ENCODE data around the gene MLYCD. TPM values are rescaled to one million over a fixed set of nuclear protein-coding genes. Genes with fewer than 3 reads are reported as not detected.

Gene MLYCD
- total and polyA plus RNA-seq, 2 donors (not counting 1 experiment from before 2014, with no cell fraction given): 2.3 to 17.1 TPM

DNA sequence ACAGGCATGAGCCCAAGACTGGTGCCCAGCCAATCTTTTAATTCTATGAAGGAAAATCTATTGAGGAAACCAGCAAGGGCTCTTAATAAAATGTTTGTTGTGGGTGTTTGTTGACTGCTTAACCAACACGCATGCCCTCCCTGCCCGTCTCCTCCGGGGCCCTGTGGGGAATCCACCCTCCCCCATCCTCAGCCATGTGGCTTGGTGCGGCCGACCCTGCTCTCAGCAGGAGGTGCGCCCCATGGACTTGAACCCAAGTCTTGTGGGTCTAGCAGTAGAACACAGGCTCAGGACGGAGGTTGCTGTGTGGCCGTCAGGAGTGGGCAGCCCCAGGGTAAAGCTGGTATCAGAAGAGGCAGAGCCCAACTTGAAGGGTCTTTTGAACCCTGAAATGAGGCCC lies 45.1 kb upstream of the MLYCD start:
- no peak for DNase-seq
- Histone ChIP-seq H3K27ac (ENCODE audit: low read length in 2 of 2) (no peak overlapping the region), H3K4me2 (replicated peaks; ENCODE audit: low read depth, low read length, poor library complexity, severe bottlenecking) (no peak overlapping the region), H3K9me3 (ENCODE audit: control extremely low read depth in 1 of 3, control insufficient read depth in 2 of 3, insufficient read depth in 1 of 3, low read length in 2 of 3) (peaks cover 0 to 2% (median 0%) of the 10 kb centered on the region in 3 donors), H4K20me1 (ENCODE audit: control insufficient read depth, insufficient read depth, low read length, poor library complexity, severe bottlenecking) (no peaks in the 10 kb centered on the region), H3K9ac (ENCODE audit: low read length) (no peak overlapping the region), H3K4me3 (ENCODE audit: control extremely low read depth in 1 of 5, extremely low read depth in 1 of 5, insufficient read depth in 1 of 5, low read depth in 2 of 5, low read length in 4 of 5) (no peak overlapping the region), H3K36me3 (replicated peaks in 1 of 2; ENCODE audit: control extremely low read depth in 1 of 2, control insufficient read depth in 1 of 2, extremely low read depth in 1 of 2, insufficient read depth in 2 of 2, low read length in 1 of 2) (no peaks in the 10 kb centered on the region), H2AFZ (ENCODE audit: insufficient read depth, low read depth, low read length, poor library complexity, severe bottlenecking) (no peak overlapping the region), H3K79me2 (ENCODE audit: control insufficient read depth, insufficient read depth, low read length) (no peaks in the 10 kb centered on the region), H3K4me1 (ENCODE audit: control insufficient read depth in 2 of 2, insufficient read depth in 2 of 2, low read length in 2 of 2) (no peaks in the 10 kb centered on the region), H3K27me3 (replicated peaks in 1 of 4; ENCODE audit: control extremely low read depth in 1 of 4, control insufficient read depth in 3 of 4, insufficient read depth in 4 of 4, low read length in 3 of 4) (peaks cover 0 to 5% (median 1%) of the 10 kb centered on the region in 4 experiments)
- Mint-ChIP-seq H3K27me3 (peaks cover 30% of the 10 kb centered on the region), H3K9me3 (ENCODE audit: insufficient read depth) (no peaks in the 10 kb centered on the region), H3K4me3 (no peak overlapping the region), H3K4me1 (no peaks in the 10 kb centered on the region), H3K27ac (no peak overlapping the region)
- WGBS (ENCODE audit: insufficient coverage): 97% methylated on average over 8 of the region's 8 CpGs
- no peak for ATAC-seq (ENCODE audit: low read depth)
- intact Hi-C loops (cut with micrococcal nuclease): no loop called here
- ChIA-PET POLR2A (no interaction called here), CTCF (no interaction called here)
- TF ChIP-seq EZH2 (IDR thresholded peaks at IDR 0.05; ENCODE audit: borderline replicate concordance, insufficient read depth, low read depth, low read length, poor library complexity, severe bottlenecking): no peak
- TF ChIP-seq, protein P1, sequence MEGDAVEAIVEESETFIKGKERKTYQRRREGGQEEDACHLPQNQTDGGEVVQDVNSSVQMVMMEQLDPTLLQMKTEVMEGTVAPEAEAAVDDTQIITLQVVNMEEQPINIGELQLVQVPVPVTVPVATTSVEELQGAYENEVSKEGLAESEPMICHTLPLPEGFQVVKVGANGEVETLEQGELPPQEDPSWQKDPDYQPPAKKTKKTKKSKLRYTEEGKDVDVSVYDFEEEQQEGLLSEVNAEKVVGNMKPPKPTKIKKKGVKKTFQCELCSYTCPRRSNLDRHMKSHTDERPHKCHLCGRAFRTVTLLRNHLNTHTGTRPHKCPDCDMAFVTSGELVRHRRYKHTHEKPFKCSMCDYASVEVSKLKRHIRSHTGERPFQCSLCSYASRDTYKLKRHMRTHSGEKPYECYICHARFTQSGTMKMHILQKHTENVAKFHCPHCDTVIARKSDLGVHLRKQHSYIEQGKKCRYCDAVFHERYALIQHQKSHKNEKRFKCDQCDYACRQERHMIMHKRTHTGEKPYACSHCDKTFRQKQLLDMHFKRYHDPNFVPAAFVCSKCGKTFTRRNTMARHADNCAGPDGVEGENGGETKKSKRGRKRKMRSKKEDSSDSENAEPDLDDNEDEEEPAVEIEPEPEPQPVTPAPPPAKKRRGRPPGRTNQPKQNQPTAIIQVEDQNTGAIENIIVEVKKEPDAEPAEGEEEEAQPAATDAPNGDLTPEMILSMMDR (IDR thresholded peaks at IDR 0.05): no peak

DNA sequence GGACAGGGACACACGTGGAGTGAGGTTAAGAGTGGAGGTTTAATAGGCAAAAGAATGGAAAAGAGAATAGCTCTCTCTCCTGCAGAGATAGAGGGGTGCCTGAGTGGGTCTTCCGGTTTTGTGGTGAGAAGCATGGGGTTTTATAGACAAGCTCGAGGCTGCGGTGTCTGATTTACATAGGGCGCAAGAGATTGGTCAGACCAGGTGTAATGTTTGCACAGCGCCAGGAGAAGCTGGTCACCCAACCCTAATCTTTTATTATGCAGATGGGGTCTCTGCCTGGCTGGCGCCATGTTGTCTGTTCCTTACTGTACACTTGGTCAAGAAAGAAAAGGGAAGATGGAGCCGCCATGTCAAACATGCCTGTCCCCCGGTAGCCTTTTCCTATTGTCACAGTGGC lies 44.5 kb upstream of the MLYCD start:
- Mint-ChIP-seq H3K4me3 (no peak overlapping the region), H3K9me3 (ENCODE audit: insufficient read depth) (no peaks in the 10 kb centered on the region), H3K27ac (no peak overlapping the region), H3K27me3 (peaks cover 32% of the 10 kb centered on the region), H3K4me1 (no peaks in the 10 kb centered on the region)
- Histone ChIP-seq H2AFZ (ENCODE audit: insufficient read depth, low read depth, low read length, poor library complexity, severe bottlenecking) (no peak overlapping the region), H3K4me2 (replicated peaks; ENCODE audit: low read depth, low read length, poor library complexity, severe bottlenecking) (no peak overlapping the region), H3K4me1 (ENCODE audit: control insufficient read depth in 2 of 2, insufficient read depth in 2 of 2, low read length in 2 of 2) (no peaks in the 10 kb centered on the region), H3K9me3 (ENCODE audit: control extremely low read depth in 1 of 3, control insufficient read depth in 2 of 3, insufficient read depth in 1 of 3, low read length in 2 of 3) (peaks cover 0 to 2% (median 0%) of the 10 kb centered on the region in 3 donors), H3K9ac (ENCODE audit: low read length) (no peak overlapping the region), H3K27ac (ENCODE audit: low read length in 2 of 2) (no peak overlapping the region), H3K79me2 (ENCODE audit: control insufficient read depth, insufficient read depth, low read length) (no peaks in the 10 kb centered on the region), H3K36me3 (replicated peaks in 1 of 2; ENCODE audit: control extremely low read depth in 1 of 2, control insufficient read depth in 1 of 2, extremely low read depth in 1 of 2, insufficient read depth in 2 of 2, low read length in 1 of 2) (no peaks in the 10 kb centered on the region), H4K20me1 (ENCODE audit: control insufficient read depth, insufficient read depth, low read length, poor library complexity, severe bottlenecking) (no peaks in the 10 kb centered on the region), H3K4me3 (ENCODE audit: control extremely low read depth in 1 of 5, extremely low read depth in 1 of 5, insufficient read depth in 1 of 5, low read depth in 2 of 5, low read length in 4 of 5) (no peak overlapping the region), H3K27me3 (replicated peaks in 1 of 4; ENCODE audit: control extremely low read depth in 1 of 4, control insufficient read depth in 3 of 4, insufficient read depth in 4 of 4, low read length in 3 of 4) (peaks cover 0 to 5% (median 1%) of the 10 kb centered on the region in 4 experiments)
- POLR2A ChIA-PET: no interaction called here
- no peak for TF ChIP-seq EZH2 (IDR thresholded peaks at IDR 0.05; ENCODE audit: borderline replicate concordance, insufficient read depth, low read depth, low read length, poor library complexity, severe bottlenecking)
- TF ChIP-seq, protein P1 (IDR thresholded peaks at IDR 0.05): no peak
- ATAC-seq (ENCODE audit: low read depth): no peak
- no peak for DNase-seq
- CTCF ChIA-PET: no interaction called here
- intact Hi-C loops (cut with micrococcal nuclease): no loop called here
- WGBS (ENCODE audit: insufficient coverage): 80% methylated on average over 3 of the region's 9 CpGs

Measured in B cell (primary cell).